ENCODE results near the gene ATP11A.

DNA sequence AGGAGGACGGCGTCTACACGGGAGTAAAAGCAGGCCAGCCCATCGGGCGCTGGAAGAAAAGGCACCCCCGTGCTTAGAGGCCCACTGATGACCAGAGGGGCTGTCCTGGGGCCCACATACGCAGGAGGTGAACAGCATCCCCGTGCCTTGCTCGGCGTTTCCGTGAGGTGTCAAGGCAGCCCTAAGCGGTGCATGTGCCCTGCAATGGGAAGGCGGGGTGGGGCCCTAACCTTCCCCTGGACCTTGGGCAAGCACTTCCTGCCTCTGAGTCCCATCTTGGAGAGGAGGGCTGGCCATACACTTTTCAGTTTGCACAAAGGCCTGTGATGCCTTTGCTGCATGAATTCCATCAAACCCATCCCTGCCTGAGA is 47.8 kb upstream of the ATP11A start:
- TF ChIP-seq POLR2A (IDR thresholded peaks at IDR 0.05): no peak
- TF ChIP-seq, protein P1, sequence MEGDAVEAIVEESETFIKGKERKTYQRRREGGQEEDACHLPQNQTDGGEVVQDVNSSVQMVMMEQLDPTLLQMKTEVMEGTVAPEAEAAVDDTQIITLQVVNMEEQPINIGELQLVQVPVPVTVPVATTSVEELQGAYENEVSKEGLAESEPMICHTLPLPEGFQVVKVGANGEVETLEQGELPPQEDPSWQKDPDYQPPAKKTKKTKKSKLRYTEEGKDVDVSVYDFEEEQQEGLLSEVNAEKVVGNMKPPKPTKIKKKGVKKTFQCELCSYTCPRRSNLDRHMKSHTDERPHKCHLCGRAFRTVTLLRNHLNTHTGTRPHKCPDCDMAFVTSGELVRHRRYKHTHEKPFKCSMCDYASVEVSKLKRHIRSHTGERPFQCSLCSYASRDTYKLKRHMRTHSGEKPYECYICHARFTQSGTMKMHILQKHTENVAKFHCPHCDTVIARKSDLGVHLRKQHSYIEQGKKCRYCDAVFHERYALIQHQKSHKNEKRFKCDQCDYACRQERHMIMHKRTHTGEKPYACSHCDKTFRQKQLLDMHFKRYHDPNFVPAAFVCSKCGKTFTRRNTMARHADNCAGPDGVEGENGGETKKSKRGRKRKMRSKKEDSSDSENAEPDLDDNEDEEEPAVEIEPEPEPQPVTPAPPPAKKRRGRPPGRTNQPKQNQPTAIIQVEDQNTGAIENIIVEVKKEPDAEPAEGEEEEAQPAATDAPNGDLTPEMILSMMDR (IDR thresholded peaks at IDR 0.05): no peak
